Measurements from ENCODE around the gene ZNF592. TPM values are rescaled to one million over a fixed set of nuclear protein-coding genes. Genes with fewer than 3 reads are reported as not detected.

The ZNF592 gene
- total and polyA plus RNA-seq, 9 of the 15 experiments (the other 6 are each of a cell fraction or from before 2014, with no cell fraction given): 0.88 to 23.8 (median 7.4) TPM

- no peak for TF ChIP-seq EWSR1 (IDR thresholded peaks at IDR 0.05; ENCODE audit: borderline replicate concordance, low read depth, partially characterized antibody)
- TF ChIP-seq, protein P1, sequence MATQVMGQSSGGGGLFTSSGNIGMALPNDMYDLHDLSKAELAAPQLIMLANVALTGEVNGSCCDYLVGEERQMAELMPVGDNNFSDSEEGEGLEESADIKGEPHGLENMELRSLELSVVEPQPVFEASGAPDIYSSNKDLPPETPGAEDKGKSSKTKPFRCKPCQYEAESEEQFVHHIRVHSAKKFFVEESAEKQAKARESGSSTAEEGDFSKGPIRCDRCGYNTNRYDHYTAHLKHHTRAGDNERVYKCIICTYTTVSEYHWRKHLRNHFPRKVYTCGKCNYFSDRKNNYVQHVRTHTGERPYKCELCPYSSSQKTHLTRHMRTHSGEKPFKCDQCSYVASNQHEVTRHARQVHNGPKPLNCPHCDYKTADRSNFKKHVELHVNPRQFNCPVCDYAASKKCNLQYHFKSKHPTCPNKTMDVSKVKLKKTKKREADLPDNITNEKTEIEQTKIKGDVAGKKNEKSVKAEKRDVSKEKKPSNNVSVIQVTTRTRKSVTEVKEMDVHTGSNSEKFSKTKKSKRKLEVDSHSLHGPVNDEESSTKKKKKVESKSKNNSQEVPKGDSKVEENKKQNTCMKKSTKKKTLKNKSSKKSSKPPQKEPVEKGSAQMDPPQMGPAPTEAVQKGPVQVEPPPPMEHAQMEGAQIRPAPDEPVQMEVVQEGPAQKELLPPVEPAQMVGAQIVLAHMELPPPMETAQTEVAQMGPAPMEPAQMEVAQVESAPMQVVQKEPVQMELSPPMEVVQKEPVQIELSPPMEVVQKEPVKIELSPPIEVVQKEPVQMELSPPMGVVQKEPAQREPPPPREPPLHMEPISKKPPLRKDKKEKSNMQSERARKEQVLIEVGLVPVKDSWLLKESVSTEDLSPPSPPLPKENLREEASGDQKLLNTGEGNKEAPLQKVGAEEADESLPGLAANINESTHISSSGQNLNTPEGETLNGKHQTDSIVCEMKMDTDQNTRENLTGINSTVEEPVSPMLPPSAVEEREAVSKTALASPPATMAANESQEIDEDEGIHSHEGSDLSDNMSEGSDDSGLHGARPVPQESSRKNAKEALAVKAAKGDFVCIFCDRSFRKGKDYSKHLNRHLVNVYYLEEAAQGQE (IDR thresholded peaks at IDR 0.05; ENCODE audit: borderline replicate concordance): peak; percentile 32
- TF ChIP-seq, protein P1 (CRISPR knock-in tag; IDR thresholded peaks at IDR 0.05; ENCODE audit: low read depth): no peak
- no peak for TF ChIP-seq ZNF695 (CRISPR knock-in tag; IDR thresholded peaks at IDR 0.05)
- TF ChIP-seq XRCC4 (IDR thresholded peaks at IDR 0.05; ENCODE audit: extremely low read depth, insufficient read depth, insufficient read length): no peak
- TF ChIP-seq, protein P2, sequence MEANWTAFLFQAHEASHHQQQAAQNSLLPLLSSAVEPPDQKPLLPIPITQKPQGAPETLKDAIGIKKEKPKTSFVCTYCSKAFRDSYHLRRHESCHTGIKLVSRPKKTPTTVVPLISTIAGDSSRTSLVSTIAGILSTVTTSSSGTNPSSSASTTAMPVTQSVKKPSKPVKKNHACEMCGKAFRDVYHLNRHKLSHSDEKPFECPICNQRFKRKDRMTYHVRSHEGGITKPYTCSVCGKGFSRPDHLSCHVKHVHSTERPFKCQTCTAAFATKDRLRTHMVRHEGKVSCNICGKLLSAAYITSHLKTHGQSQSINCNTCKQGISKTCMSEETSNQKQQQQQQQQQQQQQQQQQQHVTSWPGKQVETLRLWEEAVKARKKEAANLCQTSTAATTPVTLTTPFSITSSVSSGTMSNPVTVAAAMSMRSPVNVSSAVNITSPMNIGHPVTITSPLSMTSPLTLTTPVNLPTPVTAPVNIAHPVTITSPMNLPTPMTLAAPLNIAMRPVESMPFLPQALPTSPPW (CRISPR knock-in tag; IDR thresholded peaks at IDR 0.05): peak; percentile 80
- no peak for TF ChIP-seq NR2F6 (CRISPR knock-in tag; IDR thresholded peaks at IDR 0.05)
- no peak for TF ChIP-seq ZNF445 (CRISPR knock-in tag; IDR thresholded peaks at IDR 0.05; ENCODE audit: low read depth)
- TF ChIP-seq ZNF436 (CRISPR knock-in tag; IDR thresholded peaks at IDR 0.05): no peak
- peak; percentile 98 for TF ChIP-seq NR2C2 (CRISPR knock-in tag; IDR thresholded peaks at IDR 0.05)
- peak; percentile 100 for TF ChIP-seq NR2C2 (tag; IDR thresholded peaks at IDR 0.05)
- peak; percentile 30 to 44; a peak in 2 of 4 replicates for TF ChIP-seq SIX5 (IDR thresholded peaks at IDR 0.05; ENCODE audit: borderline replicate concordance in 1 of 2, insufficient read depth in 1 of 2, low read depth in 1 of 2, low read length in 2 of 2)
- TF ChIP-seq GTF2A2 (tag; IDR thresholded peaks at IDR 0.05): 0 out of 2 replicates have a peak, but pooled peaks have one; percentile 12
- TF ChIP-seq PCBP2 (IDR thresholded peaks at IDR 0.05; ENCODE audit: low read depth, low read length, poor library complexity, severe bottlenecking): no peak
- TF ChIP-seq U2AF1 (optimal IDR thresholded peaks at IDR 0.05; ENCODE audit: low read depth, low read length): peak; percentile 47
- no peak for TF ChIP-seq TGIF2 (CRISPR knock-in tag; IDR thresholded peaks at IDR 0.05)
- no peak for TF ChIP-seq ZNF785 (CRISPR knock-in tag; IDR thresholded peaks at IDR 0.05)
- TF ChIP-seq MYC (IDR thresholded peaks at IDR 0.05; ENCODE audit: low read depth, low read length): peak; percentile 82
- TF ChIP-seq MYC (CRISPR knock-in tag; IDR thresholded peaks at IDR 0.05; ENCODE audit: borderline replicate concordance, low read depth): 0 out of 2 replicates have a peak, but pooled peaks have one; percentile 86
Observed at GRCh38 chr15:84716036-84716732, 32.2 kb upstream of the ZNF592 start, which contains the start of gene SEC11A (continued).

Data from K562 (cell line).